ENCODE results near the gene OSBPL10.

GRCh38 chr3:31808143-31808720 lies 172.8 kb downstream of the OSBPL10 start:
- TF ChIP-seq CTCF (IDR thresholded peaks at IDR 0.05) = no peak
- TF ChIP-seq EZH2 (IDR thresholded peaks at IDR 0.05; ENCODE audit: borderline replicate concordance, insufficient read depth, low read depth, low read length, poor library complexity, severe bottlenecking) = no peak

All from B cell (primary cell).